K562 (cell line): ENCODE results near the gene TTC9B. TPM values are rescaled to one million over a fixed set of nuclear protein-coding genes. Genes with fewer than 3 reads are reported as not detected.

Source experiments
- ATAC-seq: fragments of 200-7000 bp; cut with Tn5 transposase; 3 replicates; pipeline ENCODE4 v1.9.1; 2020; ENCODE audit warnings: moderate library complexity
- BruUV-seq: library from RNA; stranded (reverse); fragments of 400-500 nt; replicated peaks from 2 replicates; lab custom pipeline; 2021; lab: Mats Ljungman, UMichigan
- CTCF ChIA-PET: fragments of 300-600 bp; formaldehyde crosslinking; extraction: SDS; loops from one replicate; lab custom pipeline; 2021; ENCODE audit warnings: low intra/inter-chr PET ratio; lab: Yijun Ruan, JAX
- POLR2A ChIA-PET: fragments of 300-600, 350-650 bp; sonication (Branson Sonifier 250); formaldehyde crosslinking; extraction: SDS; loops from one replicate; lab custom pipeline; 2021; ENCODE audit warnings: antibody characterized with exemption, inconsistent platforms; lab: Yijun Ruan, JAX
- DNase-seq, 4 experiments: peaks; one replicate each; pipeline versions ENCODE4 v3.0.0 to v3.0.0-alpha.2; 2011 to 2018; ENCODE audit warnings: low spot score in 3 of 4, mixed read lengths in 3 of 4; ENCODE audit errors: extremely low read depth in 1 of 4
- FAIRE-seq: peaks from 2 replicates; lab custom pipeline; 2011; peaks lifted over from hg19 to GRCh38; lab: Jason Lieb, UNC
- H2AFZ ChIP-seq: 2 replicates; pipeline ENCODE4 v1.6.0; 2011; ENCODE audit warnings: low read depth, low read length, control low read depth, inconsistent platforms
- H3K27ac ChIP-seq: fragments of 200-600 bp; 3 replicates; pipeline ENCODE4 v1.8.0; 2011; ENCODE audit warnings: low read depth, mild to moderate bottlenecking, control low read depth, inconsistent platforms, low read length, moderate library complexity, mixed read lengths; ENCODE audit errors: extremely low read depth
- H3K27me3 ChIP-seq, 2 experiments: fragments of 300-600 bp in 1 of 2; 2 replicates in 1 of 2; 3 replicates in 1 of 2; pipeline versions ENCODE4 v1.6.0 to v1.8.0; 2011; ENCODE audit warnings: inconsistent platforms in 2 of 2, low read length in 2 of 2, mild to moderate bottlenecking in 1 of 2, mixed read lengths in 1 of 2, moderate library complexity in 1 of 2; ENCODE audit not compliant: control insufficient read depth in 2 of 2, insufficient read depth in 2 of 2
- H3K36me3 ChIP-seq: fragments of 300-600 bp; 3 replicates; pipeline ENCODE4 v1.8.0; 2011; ENCODE audit warnings: mild to moderate bottlenecking, low read length, inconsistent platforms; ENCODE audit not compliant: control insufficient read depth, insufficient read depth
- H3K4me1 ChIP-seq, 2 experiments: fragments of 200-600 bp in 1 of 2; replicated peaks in 1 of 2; 2 replicates in 1 of 2; 3 replicates in 1 of 2; pipeline versions ENCODE4 v1.5.1 to v1.8.0; 2011; ENCODE audit warnings: inconsistent platforms in 2 of 2, low read length in 2 of 2, mild to moderate bottlenecking in 1 of 2, mixed read lengths in 1 of 2, moderate library complexity in 1 of 2; ENCODE audit not compliant: control insufficient read depth in 2 of 2, insufficient read depth in 2 of 2
- H3K4me2 ChIP-seq: 2 replicates; pipeline ENCODE4 v1.6.1; 2011; ENCODE audit warnings: low read length, control low read depth, inconsistent platforms, mixed read lengths; ENCODE audit not compliant: insufficient read depth
- H3K4me3 ChIP-seq: fragments of 200-600 bp; sonication (generic), shearing (Covaris generic); 2 replicates; pipeline ENCODE4 v1.5.1; 2016; ENCODE audit warnings: control low read depth, inconsistent platforms
- H3K79me2 ChIP-seq: fragments of 200-600 bp; 3 replicates; pipeline ENCODE4 v1.8.0; 2011; ENCODE audit warnings: low read length, inconsistent platforms; ENCODE audit not compliant: control insufficient read depth, insufficient read depth
- H3K9ac ChIP-seq, 2 experiments: 2 replicates each; pipeline versions ENCODE4 v1.6.0 to v1.6.1; 2011; ENCODE audit warnings: low read depth in 2 of 2, low read length in 2 of 2, control low read depth in 1 of 2, inconsistent platforms in 1 of 2, mild to moderate bottlenecking in 1 of 2, mixed read lengths in 1 of 2; ENCODE audit not compliant: insufficient read depth in 1 of 2
- H3K9me1 ChIP-seq: one replicate; pipeline ENCODE4 v1.6.0; 2011; ENCODE audit warnings: inconsistent platforms, mild to moderate bottlenecking, low read length, moderate library complexity; ENCODE audit not compliant: control insufficient read depth, insufficient read depth
- H3K9me3 ChIP-seq: replicated peaks from 2 replicates; pipeline ENCODE4 v1.5.1; 2011; ENCODE audit warnings: low read depth, low read length, inconsistent platforms; ENCODE audit not compliant: control insufficient read depth, insufficient read depth
- H4K20me1 ChIP-seq: replicated peaks from 2 replicates; pipeline ENCODE4 v1.6.1; 2011; ENCODE audit warnings: low read length, inconsistent platforms, mixed read lengths; ENCODE audit not compliant: control insufficient read depth, insufficient read depth
- GABPB2 ChIP-seq: fragments of 250-450 bp; sonication (Bioruptor Pico); conservative IDR thresholded peaks from 2 replicates; pipeline ENCODE4 v1.5.1; 2021; ENCODE audit warnings: mild to moderate bottlenecking
- LCOR ChIP-seq: sonication (generic); formaldehyde crosslinking; IDR thresholded peaks from 2 replicates; pipeline ENCODE4 v1.8.0; 2022; ENCODE audit warnings: mild to moderate bottlenecking, missing genetic modification reagents
- NCOR1 ChIP-seq: fragments of 450-650 bp; IDR thresholded peaks from 2 replicates; pipeline ENCODE4 v1.6.1; 2016; ENCODE audit warnings: mild to moderate bottlenecking, moderate library complexity
- POLR2G ChIP-seq: fragments of 200-400 bp; formaldehyde crosslinking; IDR thresholded peaks from 2 replicates; pipeline ENCODE4 v1.6.1; 2017; ENCODE audit warnings: low read depth, mild to moderate bottlenecking, antibody characterized with exemption, low read length, moderate library complexity
- TCF3 ChIP-seq: sonication (generic); formaldehyde crosslinking; IDR thresholded peaks from 2 replicates; pipeline ENCODE4 v1.4.0; 2020; ENCODE audit warnings: mild to moderate bottlenecking, missing genetic modification reagents
- WHSC1 ChIP-seq: IDR thresholded peaks from one replicate; pipeline ENCODE4 v1.6.1; 2012; ENCODE audit warnings: low read length, control low read depth, inconsistent platforms
- ZKSCAN8 ChIP-seq: fragments of 200-800 bp; sonication (Bioruptor generic); IDR thresholded peaks from 2 replicates; pipeline ENCODE4 v1.6.1; 2016; ENCODE audit warnings: missing genetic modification characterization, missing compliant biosample characterization
- ZNF644 ChIP-seq: fragments of 200-800 bp; sonication (Bioruptor generic); IDR thresholded peaks from 2 replicates; pipeline ENCODE4 v1.6.1; 2016; ENCODE audit warnings: low read depth, missing genetic modification characterization, missing compliant biosample characterization
- WGBS: fragments of 100-300 bp; shearing (Covaris generic); methylation state at CpG from one replicate; pipeline ENCODE4 v1.1.6; 2016; ENCODE audit warnings: low coverage, mixed read lengths; ENCODE audit not compliant: insufficient coverage; ENCODE audit errors: missing lambda C conversion rate; 5-methylcytosine and 5-hydroxymethylcytosine counted together
- in situ Hi-C: fragments of 300-500 bp; cut with MboI; formaldehyde crosslinking; loops from 4 replicates; pipeline ENCODE4 v1.15.0; 2018; ENCODE audit warnings: inconsistent platforms, mixed read lengths
- intact Hi-C: fragments of 100-400 bp; cut with micrococcal nuclease; formaldehyde crosslinking; loops from 2 replicates; pipeline ENCODE4 v1.14.2; 2022
- polyA plus RNA-seq, 8 experiments: library from polyadenylated mRNA; depleted of rRNA in 4 of 8; stranded (reverse) in 5 of 8; unstranded in 3 of 8; fragments of >200 nt; fragmentation: Nextera tagmentation in 2 of 8; fragmentation: Illumina TruSeq in 1 of 8; extraction: Ambion mirVana in 2 of 8; extraction: Trizol in 1 of 8; gene quantifications; 2 replicates each; pipeline versions ENCODE4 v1.2.1 to v1.2.3, GENCODE V29; 2011 to 2014; ENCODE audit warnings: inconsistent platforms in 1 of 8, missing spikeins in 1 of 8
- total RNA-seq, 7 experiments: library from RNA; depleted of rRNA in 6 of 7; stranded (reverse); fragments of >200 nt in 6 of 7; fragmentation: Illumina TruSeq in 2 of 7; extraction: Trizol in 2 of 7; gene quantifications; 2 replicates each; pipeline versions ENCODE4 v1.2.1 to v1.2.3, GENCODE V29; 2011 to 2021; ENCODE audit warnings: low replicate concordance in 1 of 7
- TF ChIP-seq, protein P1 (sequence below): fragments of 450-650 bp; IDR thresholded peaks from 2 replicates; pipeline ENCODE4 v1.6.1; 2018; ENCODE audit warnings: mild to moderate bottlenecking, low read depth; ENCODE audit not compliant: partially characterized antibody
- TF ChIP-seq, protein P2 (sequence below), 2 experiments: fragments of 450-650 bp; IDR thresholded peaks; 2 replicates each; pipeline ENCODE4 v1.6.1; 2016; ENCODE audit warnings: mild to moderate bottlenecking in 2 of 2, borderline replicate concordance in 1 of 2, low read depth in 1 of 2, moderate library complexity in 1 of 2

The TTC9B gene
- total and polyA plus RNA-seq, 9 of the 15 experiments (the other 6 are each of a cell fraction or from before 2014, with no cell fraction given): 0.06 to 0.14 TPM; not detected in 7

DNA sequence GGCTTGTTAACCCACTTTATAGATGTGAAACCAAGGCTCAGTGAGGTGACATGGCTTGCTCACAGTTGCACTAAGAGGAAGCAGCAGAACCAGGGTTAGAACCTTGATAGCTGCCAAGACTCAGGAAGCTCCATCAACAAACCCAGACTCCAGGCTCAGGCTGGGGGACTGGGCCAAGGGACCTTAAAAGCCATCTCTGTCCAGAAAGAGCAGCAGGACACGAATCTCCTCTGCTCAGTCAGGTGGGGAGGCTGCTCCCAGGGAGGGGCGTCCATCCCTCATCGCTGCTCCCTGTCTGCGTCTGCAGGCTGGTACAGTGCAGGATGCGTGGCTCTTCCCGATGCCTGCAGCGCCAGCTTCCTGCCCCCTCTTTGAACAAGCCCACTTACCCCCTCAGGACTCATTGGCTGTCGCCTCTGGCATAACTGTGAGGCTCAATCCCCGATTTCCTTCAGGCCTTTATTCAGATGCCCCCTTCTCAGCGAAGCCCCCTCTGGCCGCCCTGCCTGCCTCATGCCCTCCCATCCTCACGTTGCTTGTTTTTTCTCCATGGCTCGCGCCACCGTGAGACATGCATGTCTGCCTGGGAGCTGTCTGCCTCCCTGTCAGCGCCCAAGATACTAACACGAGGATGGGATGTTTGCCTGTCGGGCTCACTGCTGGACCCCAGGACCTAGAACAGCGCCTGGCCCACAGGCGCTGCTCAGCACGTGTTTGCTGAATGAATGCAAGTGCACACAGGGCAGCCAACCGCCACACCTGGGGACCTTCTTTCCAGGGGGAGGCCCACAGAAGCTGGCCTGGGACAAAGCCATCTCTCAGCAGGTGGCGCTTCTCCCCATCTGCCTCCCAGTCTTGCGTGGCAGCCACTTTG, 45.5 kb upstream of the TTC9B start (continued):
- TF ChIP-seq ZNF644 (tag): no peak
- TF ChIP-seq POLR2G: peak; percentile 15; the same call in 1 of the 2 replicates

DNA sequence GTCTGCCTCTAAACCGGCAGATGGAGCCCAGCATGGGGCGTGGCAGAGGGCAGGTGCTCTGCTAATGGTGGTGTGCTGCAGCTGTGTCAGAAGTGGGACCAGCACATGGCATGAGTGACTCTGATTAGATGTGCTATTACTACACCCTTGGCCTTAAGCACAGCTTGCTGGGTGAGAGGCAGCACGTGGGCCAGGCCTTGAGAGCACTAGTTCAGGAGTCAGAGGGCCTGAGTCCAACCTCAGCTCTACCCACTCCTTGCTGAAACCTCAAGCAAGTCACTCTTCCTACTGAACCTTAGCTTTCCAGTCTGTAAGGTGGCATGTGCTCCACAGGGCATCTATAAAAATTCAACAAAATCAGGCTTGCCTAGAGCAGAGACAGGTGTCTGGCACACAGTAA, 44.2 kb upstream of the TTC9B start:
- FAIRE-seq: no peak
- in situ Hi-C loops: no loop called here
- TF ChIP-seq, protein P1, sequence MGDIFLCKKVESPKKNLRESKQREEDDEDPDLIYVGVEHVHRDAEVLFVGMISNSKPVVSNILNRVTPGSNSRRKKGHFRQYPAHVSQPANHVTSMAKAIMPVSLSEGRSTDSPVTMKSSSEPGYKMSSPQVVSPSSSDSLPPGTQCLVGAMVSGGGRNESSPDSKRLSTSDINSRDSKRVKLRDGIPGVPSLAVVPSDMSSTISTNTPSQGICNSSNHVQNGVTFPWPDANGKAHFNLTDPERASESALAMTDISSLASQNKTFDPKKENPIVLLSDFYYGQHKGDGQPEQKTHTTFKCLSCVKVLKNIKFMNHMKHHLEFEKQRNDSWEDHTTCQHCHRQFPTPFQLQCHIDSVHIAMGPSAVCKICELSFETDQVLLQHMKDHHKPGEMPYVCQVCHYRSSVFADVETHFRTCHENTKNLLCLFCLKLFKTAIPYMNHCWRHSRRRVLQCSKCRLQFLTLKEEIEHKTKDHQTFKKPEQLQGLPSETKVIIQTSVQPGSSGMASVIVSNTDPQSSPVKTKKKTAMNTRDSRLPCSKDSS: no peak
- TF ChIP-seq WHSC1 (no peak), TCF3 (no peak), LCOR (CRISPR knock-in tag) (no peak), GABPB2 (no peak), NCOR1 (no peak), ZKSCAN8 (no peak)
- TF ChIP-seq, protein P2, sequence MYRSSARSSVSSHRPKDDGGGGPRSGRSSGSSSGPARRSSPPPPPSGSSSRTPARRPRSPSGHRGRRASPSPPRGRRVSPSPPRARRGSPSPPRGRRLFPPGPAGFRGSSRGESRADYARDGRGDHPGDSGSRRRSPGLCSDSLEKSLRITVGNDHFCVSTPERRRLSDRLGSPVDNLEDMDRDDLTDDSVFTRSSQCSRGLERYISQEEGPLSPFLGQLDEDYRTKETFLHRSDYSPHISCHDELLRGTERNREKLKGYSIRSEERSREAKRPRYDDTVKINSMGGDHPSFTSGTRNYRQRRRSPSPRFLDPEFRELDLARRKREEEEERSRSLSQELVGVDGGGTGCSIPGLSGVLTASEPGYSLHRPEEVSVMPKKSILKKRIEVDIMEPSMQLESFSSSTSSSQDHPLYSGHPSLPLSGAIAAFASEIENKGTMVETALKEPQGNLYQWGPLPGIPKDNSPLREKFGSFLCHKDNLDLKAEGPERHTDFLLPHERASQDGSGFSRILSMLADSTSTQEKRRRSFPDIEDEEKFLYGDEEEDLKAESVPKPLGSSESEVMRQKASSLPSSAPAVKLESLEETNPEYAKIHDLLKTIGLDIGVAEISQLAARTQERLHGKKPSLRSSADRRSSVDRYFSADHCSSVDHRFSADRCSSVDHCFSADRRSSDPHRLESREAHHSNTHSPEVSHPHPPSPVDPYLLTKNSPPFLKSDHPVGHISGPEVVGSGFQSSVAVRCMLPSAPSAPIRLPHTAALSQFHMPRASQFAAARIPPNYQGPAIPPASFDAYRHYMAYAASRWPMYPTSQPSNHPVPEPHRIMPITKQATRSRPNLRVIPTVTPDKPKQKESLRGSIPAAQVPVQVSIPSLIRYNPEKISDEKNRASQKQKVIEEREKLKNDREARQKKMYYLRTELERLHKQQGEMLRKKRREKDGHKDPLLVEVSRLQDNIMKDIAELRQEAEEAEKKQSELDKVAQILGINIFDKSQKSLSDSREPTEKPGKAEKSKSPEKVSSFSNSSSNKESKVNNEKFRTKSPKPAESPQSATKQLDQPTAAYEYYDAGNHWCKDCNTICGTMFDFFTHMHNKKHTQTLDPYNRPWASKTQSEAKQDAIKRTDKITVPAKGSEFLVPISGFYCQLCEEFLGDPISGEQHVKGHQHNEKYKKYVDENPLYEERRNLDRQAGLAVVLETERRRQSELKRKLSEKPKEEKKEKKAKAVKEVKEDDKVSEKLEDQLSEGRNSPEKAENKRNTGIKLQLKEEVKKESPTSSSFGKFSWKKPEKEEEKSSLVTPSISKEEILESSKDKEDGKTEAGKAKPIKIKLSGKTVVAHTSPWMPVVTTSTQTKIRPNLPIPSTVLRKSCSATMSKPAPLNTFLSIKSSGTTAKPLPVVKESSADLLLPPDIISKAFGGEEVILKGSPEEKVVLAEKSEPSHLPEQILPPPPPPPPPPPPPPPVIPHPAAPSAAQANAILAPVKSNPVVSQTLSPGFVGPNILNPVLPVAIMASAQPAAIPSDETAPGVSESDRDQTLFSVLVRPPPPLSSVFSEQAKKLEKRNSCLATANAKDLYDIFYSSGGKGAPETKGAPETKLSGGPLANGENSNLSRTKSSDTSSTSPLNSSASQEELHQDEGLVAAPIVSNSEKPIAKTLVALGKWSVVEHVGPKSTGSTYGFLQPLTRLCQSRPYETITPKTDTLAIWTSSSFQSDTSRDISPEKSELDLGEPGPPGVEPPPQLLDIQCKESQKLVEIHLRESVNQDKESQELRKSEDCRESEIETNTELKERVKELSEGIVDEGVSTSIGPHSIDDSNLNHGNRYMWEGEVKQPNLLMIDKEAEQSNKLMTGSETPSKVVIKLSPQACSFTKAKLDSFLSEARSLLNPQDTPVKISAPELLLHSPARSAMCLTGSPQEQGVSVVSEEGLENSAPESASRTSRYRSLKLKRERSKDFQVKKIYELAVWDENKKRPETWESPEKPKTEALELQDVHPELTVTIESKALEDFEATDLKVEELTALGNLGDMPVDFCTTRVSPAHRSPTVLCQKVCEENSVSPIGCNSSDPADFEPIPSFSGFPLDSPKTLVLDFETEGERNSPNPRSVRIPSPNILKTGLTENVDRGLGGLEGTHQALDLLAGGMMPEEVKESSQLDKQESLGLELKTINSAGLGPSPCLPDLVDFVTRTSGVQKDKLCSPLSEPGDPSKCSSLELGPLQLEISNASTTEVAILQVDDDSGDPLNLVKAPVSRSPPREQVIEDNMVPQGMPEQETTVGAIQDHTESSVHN (IDR thresholded peaks at IDR 0.05; ENCODE audit: borderline replicate concordance in 1 of 2, low read depth in 1 of 2): no peak

More for the DNA sequence above, 44.2 kb upstream of the TTC9B start:
- DNase-seq (no peak), ATAC-seq (no peak)
- 0 out of 2 replicates have a peak, but pooled peaks cover 10% of the 10 kb centered on the region for H4K20me1 ChIP-seq
- H3K9ac ChIP-seq: no peak overlapping the region
- BruUV-seq: no TSS peak
- H3K4me2 ChIP-seq: no peak overlapping the region
- peaks cover 56% of the 10 kb centered on the region; the same call in 2 of the 3 replicates for H3K36me3 ChIP-seq
- peaks cover 84% of the 10 kb centered on the region for H3K79me2 ChIP-seq
- H3K4me3 ChIP-seq: no peak overlapping the region
- H3K27me3 ChIP-seq: no peaks in the 10 kb centered on the region
- 92% methylated on average over 3 of the region's 3 CpGs for WGBS
- H3K4me1 ChIP-seq: peaks cover 4 to 34% of the 10 kb centered on the region in 2 experiments; a peak in 4 of 5 replicates
- intact Hi-C loops: no loop called here
- ChIA-PET CTCF (no interaction called here), POLR2A (interaction anchor here (0.9 kb wide), 1 partner anchor 12 kb away, joined by 3 read pairs; no protein-coding TSS in a partner anchor)
- no peaks in the 10 kb centered on the region for H3K9me3 ChIP-seq
- no peak overlapping the region for H2AFZ ChIP-seq
- H3K9me1 ChIP-seq: no peaks in the 10 kb centered on the region
- no peak overlapping the region for H3K27ac ChIP-seq
